HFF-Myc (cell line): ENCODE measurements around the gene NR6A1.
A peak's percentile ranks its signal among the peaks of the same experiment; 100 is the strongest.
"Not testable (repeated sequence)": the region's sequence is repeated elsewhere in the genome, so short reads cannot be mapped to it uniquely, and the experiment has no call there.

ENCODE experiments used
- DNase-seq: peaks from one replicate; pipeline ENCODE4 v3.0.0-alpha.2; 2011; ENCODE audit warnings: low read depth; ENCODE audit errors: extremely low read depth
- H3K4me3 ChIP-seq: replicated peaks from 2 replicates; pipeline ENCODE4 v1.5.1; 2011; ENCODE audit warnings: low read depth, mild to moderate bottlenecking, control low read depth, low read length
- CTCF ChIP-seq: IDR thresholded peaks from 2 replicates; pipeline ENCODE4 v1.5.1; 2012; ENCODE audit warnings: mild to moderate bottlenecking, low read depth, low read length, control low read depth; ENCODE audit errors: missing control alignments

Gene NR6A1

GRCh38 chr9:124776618-124776953 is 5.5 kb upstream of the NR6A1 start:
- DNase-seq, result no peak
- no peak for TF ChIP-seq CTCF
- peak overlapping the region; percentile 43 for H3K4me3 ChIP-seq

- H3K4me3 ChIP-seq, result no peak overlapping the region
- TF ChIP-seq CTCF, result peak; percentile 79
- peak; percentile 70 for DNase-seq
These were observed 3.2 kb upstream of the NR6A1 start for GRCh38 chr9:124774129-124774978.

GRCh38 chr9:124773473-124774128 is 2.5 kb upstream of the NR6A1 start:
- no peak for DNase-seq
- H3K4me3 ChIP-seq, result no peak overlapping the region
- TF ChIP-seq CTCF, result no peak

- H3K4me3 ChIP-seq, DNase-seq: not testable (repeated sequence)
These were observed 1.8 kb upstream of the NR6A1 start for GRCh38 chr9:124772877-124773276.

GRCh38 chr9:124771867-124772679 is 962 bp upstream of the NR6A1 start:
- peak; percentile 74 for TF ChIP-seq CTCF
- no peak for DNase-seq

GRCh38 chr9:124770359-124771020 is 621 bp downstream of the NR6A1 start:
- H3K4me3 ChIP-seq, result peak overlapping the region; percentile 61
- TF ChIP-seq CTCF, result no peak
- no peak for DNase-seq

More at GRCh38 chr9:124771867-124772679, 962 bp upstream of the NR6A1 start:
- peak overlapping the region; percentile 61 for H3K4me3 ChIP-seq
